Heart left ventricle (tissue), 16 donors: ENCODE measurements around the gene DCLK1. TPM values are rescaled to one million over a fixed set of nuclear protein-coding genes. Genes with fewer than 3 reads are reported as not detected.

Experiments used
- ATAC-seq, 4 donors: fragments of 200-7000 bp; cut with Tn5 transposase; one replicate each; pipeline ENCODE4 v1.9.1; 2020 to 2022; ENCODE audit warnings: moderate library complexity in 4 of 4, mild to moderate bottlenecking in 3 of 4, moderate number of reproducible peaks in 1 of 4
- DNase-seq, 5 donors: peaks; one replicate each; pipeline ENCODE4 v3.0.0-alpha.2; 2020
- H3K27ac ChIP-seq, 12 donors: fragments of 200-600 bp; sonication (generic) in 4 of 12; one replicate each; pipeline versions ENCODE4 v1.5.0 to v1.8.0; 2016 to 2022; ENCODE audit warnings: mild to moderate bottlenecking in 2 of 12
- H3K27me3 ChIP-seq, 9 donors: fragments of 200-600 bp; sonication (generic) in 2 of 9; one replicate each; pipeline versions ENCODE4 v1.5.1 to v1.8.0; 2016 to 2022; ENCODE audit warnings: mild to moderate bottlenecking in 3 of 9
- H3K36me3 ChIP-seq, 9 donors: fragments of 200-600 bp; sonication (generic) in 2 of 9; one replicate each; pipeline versions ENCODE4 v1.5.0 to v1.8.0; 2018 to 2022; ENCODE audit warnings: mild to moderate bottlenecking in 2 of 9
- H3K4me1 ChIP-seq, 12 donors: fragments of 200-600 bp; sonication (generic) in 4 of 12; one replicate each; pipeline versions ENCODE4 v1.5.0 to v1.8.0; 2016 to 2022; ENCODE audit warnings: mild to moderate bottlenecking in 3 of 12
- H3K4me3 ChIP-seq, 12 donors: fragments of 200-600 bp; sonication (generic) in 4 of 12; one replicate each; pipeline versions ENCODE4 v1.5.0 to v1.8.0; 2017 to 2022; ENCODE audit warnings: mild to moderate bottlenecking in 9 of 12, moderate library complexity in 4 of 12
- H3K9me3 ChIP-seq, 12 donors: fragments of 200-600 bp; sonication (generic) in 4 of 12; one replicate each; pipeline versions ENCODE4 v1.5.0 to v1.8.0; 2016 to 2022; ENCODE audit warnings: mild to moderate bottlenecking in 1 of 12
- POLR2A ChIP-seq, 2 donors: fragments of 450-650 bp; IDR thresholded peaks; one replicate each; pipeline ENCODE4 v1.6.1; 2017; ENCODE audit warnings: antibody characterized with exemption in 2 of 2, mild to moderate bottlenecking in 2 of 2, moderate library complexity in 2 of 2
- WGBS, 4 donors: extraction: QIAGEN DNeasy Blood & Tissue Kit in 2 of 4; methylation state at CpG; one replicate each; pipeline versions ENCODE4 v1.1.5 to v1.1.7; 2013 to 2018; 5-methylcytosine and 5-hydroxymethylcytosine counted together
- intact Hi-C, 10 donors: fragments of 100-400 bp; cut with DNase I; formaldehyde crosslinking; loops; one replicate each; pipeline versions ENCODE4 v1.11.1 to v1.14.2; 2022
- polyA plus RNA-seq, 2 donors: library from polyadenylated mRNA; stranded (reverse); fragments of 200-250 nt; gene quantifications; one replicate each; pipeline ENCODE4 v1.2.3, GENCODE V29; 2013
- total RNA-seq, 9 donors: library from RNA; depleted of rRNA in 2 of 9; stranded (reverse); fragments of >200 nt in 2 of 9; fragmentation: NEBNext Ultra II Directional in 3 of 9; extraction: Animal tissue kit (Norgen Biotek cat#: 25700) in 3 of 9; gene quantifications; one replicate each; pipeline versions ENCODE4 v1.1.0 to v1.2.4, GENCODE V29; 2016 to 2023
- TF ChIP-seq, protein P1 (sequence below), 12 donors: fragments of 200-600 bp; sonication (generic) in 4 of 12; IDR thresholded peaks; one replicate each; pipeline versions ENCODE4 v1.5.0 to v1.8.0; 2018 to 2022; ENCODE audit warnings: antibody characterized with exemption in 12 of 12, mild to moderate bottlenecking in 5 of 12
- donor health status: ischemic (EF 13 %, LVEDD 7.1; RV severe dilation, severe dysfunction).
- donor health status: healthy with polysubstance abuse.
- donor health status: DM: no; HTN: yes; CAD: no.
- donor health status: DM: no; HTN: no; CAD: no.
- donor health status: ischemic (EF 25% LVEDD 6.9; RV normal size, moderate dysfunction).
- donor health status: ischemic (EF 25% LVEDD 5.7; RV mildly dilated, moderate dysfunction).
- donor health status: healthy.
- donor health status: DM: yes; HTN: yes; CAD: no.
- donor health status: ischemic (EF 35%, LVEDD 5.7; RV mildly dilated, moderate dysfunction).
- donor health status: nonischemic (EF 11% LVEDD 7.7; RV severe dilation, severe dysfunction).
- donor health status: DM: yes; HTN: yes; CAD: no.
- donor health status: PGD.
- donor health status: ischemic (EF 29% LVEDD 5.4; RV normal size, mild dysfunction).
- donor health status: nonischemic (EF 23%, LVEDD 6.1; RV moderate dilation, normal function).

DCLK1 gene
- total and polyA plus RNA-seq, 11 donors: 3.4 to 15.9 (median 11.2) TPM

DNA sequence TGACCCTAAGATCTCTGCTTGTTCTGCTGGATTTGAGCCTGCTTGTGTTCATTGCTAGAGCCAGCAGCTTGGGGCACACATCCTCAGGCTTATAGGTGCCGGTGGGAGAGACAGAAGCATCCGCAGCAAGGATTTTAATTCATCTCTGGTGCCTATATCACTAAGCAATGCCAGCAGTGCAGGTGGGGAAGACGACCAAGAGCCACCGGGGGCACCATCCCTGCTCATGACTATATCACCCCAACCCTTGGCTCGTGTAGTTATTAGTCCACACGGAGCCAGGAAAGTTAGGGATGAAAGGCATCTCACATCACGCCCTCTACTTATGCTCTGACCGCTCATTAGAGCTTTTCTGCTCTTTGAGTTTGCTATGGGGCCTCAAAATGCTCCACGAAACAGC lies 298.2 kb downstream of the DCLK1 start:
- intact Hi-C loops: no loop called here
- TF ChIP-seq, protein P1, sequence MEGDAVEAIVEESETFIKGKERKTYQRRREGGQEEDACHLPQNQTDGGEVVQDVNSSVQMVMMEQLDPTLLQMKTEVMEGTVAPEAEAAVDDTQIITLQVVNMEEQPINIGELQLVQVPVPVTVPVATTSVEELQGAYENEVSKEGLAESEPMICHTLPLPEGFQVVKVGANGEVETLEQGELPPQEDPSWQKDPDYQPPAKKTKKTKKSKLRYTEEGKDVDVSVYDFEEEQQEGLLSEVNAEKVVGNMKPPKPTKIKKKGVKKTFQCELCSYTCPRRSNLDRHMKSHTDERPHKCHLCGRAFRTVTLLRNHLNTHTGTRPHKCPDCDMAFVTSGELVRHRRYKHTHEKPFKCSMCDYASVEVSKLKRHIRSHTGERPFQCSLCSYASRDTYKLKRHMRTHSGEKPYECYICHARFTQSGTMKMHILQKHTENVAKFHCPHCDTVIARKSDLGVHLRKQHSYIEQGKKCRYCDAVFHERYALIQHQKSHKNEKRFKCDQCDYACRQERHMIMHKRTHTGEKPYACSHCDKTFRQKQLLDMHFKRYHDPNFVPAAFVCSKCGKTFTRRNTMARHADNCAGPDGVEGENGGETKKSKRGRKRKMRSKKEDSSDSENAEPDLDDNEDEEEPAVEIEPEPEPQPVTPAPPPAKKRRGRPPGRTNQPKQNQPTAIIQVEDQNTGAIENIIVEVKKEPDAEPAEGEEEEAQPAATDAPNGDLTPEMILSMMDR (IDR thresholded peaks at IDR 0.05): no peak
- no peak for TF ChIP-seq POLR2A (IDR thresholded peaks at IDR 0.05)
- no peaks in the 10 kb centered on the region for H3K27me3 ChIP-seq
- H3K27ac ChIP-seq: no peak overlapping the region
- peaks cover 0 to 2% (median 0%) of the 10 kb centered on the region in 12 donors for H3K4me1 ChIP-seq
- ATAC-seq: no peak
- H3K4me3 ChIP-seq: no peak overlapping the region
- 88 to 92% (median 89%) methylated on average over 9 of the region's 9 CpGs for WGBS, 4 donors
- H3K9me3 ChIP-seq: no peaks in the 10 kb centered on the region
- DNase-seq: no peak
- no peaks in the 10 kb centered on the region for H3K36me3 ChIP-seq

- H3K4me1 ChIP-seq: no peaks in the 10 kb centered on the region
- no peak for TF ChIP-seq POLR2A (IDR thresholded peaks at IDR 0.05)
- TF ChIP-seq, protein P1 (IDR thresholded peaks at IDR 0.05): no peak
- no peaks in the 10 kb centered on the region for H3K36me3 ChIP-seq
- DNase-seq: no peak
- no peaks in the 10 kb centered on the region for H3K27me3 ChIP-seq
- no peaks in the 10 kb centered on the region for H3K9me3 ChIP-seq
- H3K4me3 ChIP-seq: no peak overlapping the region
- intact Hi-C loops: no loop called here
- no peak overlapping the region for H3K27ac ChIP-seq
- WGBS, 4 donors: 75 to 86% (median 78%) methylated on average over 1 of the region's 1 CpG
- ATAC-seq: no peak
Observed at GRCh38 chr13:35832551-35832950, 298.6 kb downstream of the DCLK1 start.

DNA sequence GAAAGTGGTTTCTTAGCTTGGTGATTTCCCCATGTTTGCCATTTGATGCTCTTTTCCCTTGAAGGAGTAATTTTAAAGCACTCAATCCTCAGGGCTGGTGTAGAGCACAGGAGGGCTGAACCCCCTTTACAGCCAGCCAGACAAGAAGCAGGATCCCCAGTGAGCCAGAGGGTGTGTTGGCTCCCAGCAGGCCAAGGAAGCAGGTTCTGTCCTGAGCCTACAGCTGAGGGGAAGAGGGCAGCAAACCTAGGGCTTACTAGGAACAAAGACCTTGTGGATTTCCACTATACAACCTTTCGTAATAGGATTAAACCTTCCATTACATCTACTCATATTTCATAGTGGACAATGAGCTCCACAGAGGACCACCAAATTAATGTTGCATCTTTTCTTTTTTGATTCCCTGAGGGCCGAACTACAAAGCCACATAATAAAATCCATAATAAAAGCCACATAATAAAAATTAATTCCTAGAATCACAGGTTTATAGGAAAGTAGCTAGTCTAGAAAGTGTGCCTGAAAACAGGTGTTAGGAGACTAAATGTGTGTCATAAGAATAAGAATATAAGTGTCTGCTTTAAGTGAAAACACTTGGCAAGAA lies 300.2 kb downstream of the DCLK1 start:
- 94 to 97% (median 97%) methylated on average over 2 of the region's 2 CpGs for WGBS, 4 donors
- intact Hi-C loops: no loop called here
- Histone ChIP-seq H3K4me1 (no peaks in the 10 kb centered on the region), H3K9me3 (no peaks in the 10 kb centered on the region), H3K4me3 (no peak overlapping the region), H3K27ac (no peak overlapping the region), H3K36me3 (no peaks in the 10 kb centered on the region), H3K27me3 (no peaks in the 10 kb centered on the region)
- ATAC-seq (no peak), DNase-seq (no peak)
- TF ChIP-seq, protein P1 (IDR thresholded peaks at IDR 0.05): no peak
- TF ChIP-seq POLR2A (IDR thresholded peaks at IDR 0.05): no peak

GRCh38 chr13:35826626-35827254 lies 304.4 kb downstream of the DCLK1 start:
- H3K36me3 ChIP-seq: no peaks in the 10 kb centered on the region
- H3K4me3 ChIP-seq: no peak overlapping the region
- 65 to 79% (median 72%) methylated on average over 10 of the region's 10 CpGs for WGBS, 4 donors
- H3K27ac ChIP-seq: no peak overlapping the region
- DNase-seq (no peak), ATAC-seq (no peak)
- no peaks in the 10 kb centered on the region for H3K4me1 ChIP-seq
- intact Hi-C loops: loop anchor here in 1 of 10 donors (10.0 kb wide), 1 partner anchor 128 kb away; no protein-coding TSS in a partner anchor
- TF ChIP-seq, protein P1 (IDR thresholded peaks at IDR 0.05): peak in 5 of 12 donors; percentile 4 to 20 (median 15)
- TF ChIP-seq POLR2A (IDR thresholded peaks at IDR 0.05): no peak
- no peaks in the 10 kb centered on the region for H3K9me3 ChIP-seq
- no peaks in the 10 kb centered on the region for H3K27me3 ChIP-seq
